Stimulated activated CD4-positive, alpha-beta T cell treated with anti-CD3 and anti-CD28 coated beads, Interleukin-1b, Interleukin-23, amount 100 ng/mL, for 4 hours (primary cell): ENCODE data around the gene UBN2.

ENCODE experiments used
- DNase-seq, 2 donors: peaks; one replicate each; pipeline ENCODE4 v3.0.0-alpha.2; 2020; ENCODE audit warnings: low read depth in 2 of 2

Gene UBN2

GRCh38 chr7:139345042-139345441 is 114.0 kb downstream of the UBN2 start:
- no peak for DNase-seq

- DNase-seq, result no peak
These were observed 120.0 kb downstream of the UBN2 start for GRCh38 chr7:139351027-139351426.

GRCh38 chr7:139354729-139355128 is 123.7 kb downstream of the UBN2 start:
- no peak for DNase-seq

- no peak for DNase-seq
These were observed 124.3 kb downstream of the UBN2 start for GRCh38 chr7:139355320-139355719.
